Activated T-cell treated with anti-CD3 and anti-CD28 coated beads, Interleukin-2, amount 50 U/mL, for 72 hours (primary cell): ENCODE data around the gene ARL15. TPM values are rescaled to one million over a fixed set of nuclear protein-coding genes. Genes with fewer than 3 reads are reported as not detected.

Source experiments
- ATAC-seq, 2 donors: fragments of 150-1000 bp; cut with Tn5 transposase; replicated peaks in 1 of 2; 2 replicates each; pipeline ENCODE4 v1.10.0; 2021; ENCODE audit warnings: moderate library complexity in 2 of 2, mild to moderate bottlenecking in 1 of 2
- DNase-seq, 2 donors: peaks; one replicate each; pipeline ENCODE4 v3.0.0; 2021 to 2022; ENCODE audit warnings: mixed read lengths in 1 of 2
- H3K27ac Mint-ChIP-seq: one replicate; pipeline ENCODE4 v1.8.0; 2022; ENCODE audit warnings: mild to moderate bottlenecking, moderate library complexity, mixed read lengths
- H3K27me3 Mint-ChIP-seq: one replicate; pipeline ENCODE4 v1.8.0; 2022; ENCODE audit warnings: low read depth, mixed read lengths
- H3K36me3 Mint-ChIP-seq, 2 donors: one replicate each; pipeline ENCODE4 v1.8.0; 2022; ENCODE audit warnings: mixed read lengths in 2 of 2, mild to moderate bottlenecking in 1 of 2; ENCODE audit not compliant: insufficient read depth in 2 of 2
- H3K4me1 Mint-ChIP-seq: one replicate; pipeline ENCODE4 v1.8.0; 2022; ENCODE audit warnings: low read depth, mixed read lengths
- H3K4me3 Mint-ChIP-seq, 2 donors: one replicate each; pipeline ENCODE4 v1.8.0; 2022; ENCODE audit warnings: mild to moderate bottlenecking in 2 of 2, mixed read lengths in 2 of 2, moderate library complexity in 2 of 2
- H3K9me3 Mint-ChIP-seq, 2 donors: one replicate each; pipeline ENCODE4 v1.8.0; 2022; ENCODE audit warnings: mixed read lengths in 2 of 2
- total RNA-seq, 2 donors: library from RNA; stranded (reverse); gene quantifications; one replicate each; pipeline ENCODE4 v1.2.3, GENCODE V29; 2022

The ARL15 gene
- total RNA-seq, 2 donors from 2014 or later, result 7.8 to 8.3 TPM

GRCh38 chr5:54289769-54290168 lies 20.6 kb downstream of the ARL15 start:
- H3K9me3 Mint-ChIP-seq, result peaks cover 0 to 5% of the 10 kb centered on the region in 2 donors
- H3K27ac Mint-ChIP-seq, result no peak overlapping the region
- DNase-seq, result no peak
- H3K4me1 Mint-ChIP-seq, result peaks cover 12% of the 10 kb centered on the region
- H3K36me3 Mint-ChIP-seq, result peaks cover 0 to 1% of the 10 kb centered on the region in 2 donors
- ATAC-seq, result no peak
- H3K4me3 Mint-ChIP-seq, result no peak overlapping the region
- no peaks in the 10 kb centered on the region for H3K27me3 Mint-ChIP-seq

GRCh38 chr5:54288568-54289217 lies 21.7 kb downstream of the ARL15 start:
- no peaks in the 10 kb centered on the region for H3K27me3 Mint-ChIP-seq
- no peak overlapping the region for H3K4me3 Mint-ChIP-seq
- no peak overlapping the region for H3K27ac Mint-ChIP-seq
- no peak for ATAC-seq
- peaks cover 0 to 5% of the 10 kb centered on the region in 2 donors for H3K9me3 Mint-ChIP-seq
- peaks cover 0 to 1% of the 10 kb centered on the region in 2 donors for H3K36me3 Mint-ChIP-seq
- H3K4me1 Mint-ChIP-seq, result peaks cover 5% of the 10 kb centered on the region
- no peak for DNase-seq

DNA sequence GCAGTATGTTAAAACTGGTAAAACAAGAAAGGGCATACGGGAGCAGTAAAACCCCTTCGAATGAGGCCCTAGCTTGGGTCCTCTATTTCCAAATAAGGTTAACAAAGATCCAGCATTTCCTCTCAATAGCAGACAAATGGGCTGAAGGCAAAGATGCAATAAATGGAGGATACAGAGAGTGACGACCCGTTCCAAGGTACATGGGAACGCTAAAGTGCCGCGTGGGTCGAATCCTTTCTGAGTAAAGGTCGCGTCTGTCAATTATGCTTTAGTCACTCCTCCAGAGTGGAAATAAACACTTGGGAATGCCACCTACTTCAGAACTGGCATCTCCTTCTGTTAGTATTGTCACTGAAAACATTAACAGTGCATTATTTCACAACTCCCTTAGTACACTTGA lies 24.7 kb downstream of the ARL15 start:
- peaks cover 0 to 5% of the 10 kb centered on the region in 2 donors for H3K9me3 Mint-ChIP-seq
- no peaks in the 10 kb centered on the region for H3K27me3 Mint-ChIP-seq
- no peak overlapping the region for H3K27ac Mint-ChIP-seq
- DNase-seq, result no peak
- ATAC-seq, result no peak
- peaks cover 4% of the 10 kb centered on the region for H3K4me1 Mint-ChIP-seq
- H3K36me3 Mint-ChIP-seq, result peaks cover 1% of the 10 kb centered on the region in 2 donors
- no peak overlapping the region for H3K4me3 Mint-ChIP-seq

DNA sequence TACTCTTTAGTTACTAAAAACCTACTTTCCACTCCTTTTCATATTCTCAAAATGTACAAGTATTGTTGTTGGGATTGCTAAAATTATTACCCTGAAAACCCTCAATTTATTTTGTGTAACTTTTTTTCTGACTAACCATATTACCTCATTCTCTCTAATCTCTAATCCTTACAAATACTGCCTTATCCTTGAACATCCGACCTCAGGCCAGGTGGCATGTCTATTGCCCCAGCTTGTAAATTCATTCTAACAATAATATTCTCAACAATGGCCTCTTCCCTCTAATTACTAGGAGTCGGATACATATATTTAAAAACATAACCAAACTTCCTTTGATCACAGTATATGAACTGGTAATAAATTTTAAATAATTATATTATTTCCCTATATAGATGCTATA lies 25.8 kb downstream of the ARL15 start:
- Mint-ChIP-seq H3K9me3 (peaks cover 0 to 5% of the 10 kb centered on the region in 2 donors), H3K27ac (no peak overlapping the region), H3K27me3 (no peaks in the 10 kb centered on the region), H3K4me3 (no peak overlapping the region), H3K4me1 (no peaks in the 10 kb centered on the region), H3K36me3 (peaks cover 2 to 3% of the 10 kb centered on the region in 2 donors)
- no peak for ATAC-seq
- no peak for DNase-seq

- Mint-ChIP-seq H3K4me3 (no peak overlapping the region), H3K27ac (no peak overlapping the region), H3K27me3 (no peaks in the 10 kb centered on the region), H3K9me3 (peaks cover 0 to 3% of the 10 kb centered on the region in 2 donors), H3K4me1 (no peaks in the 10 kb centered on the region), H3K36me3 (peaks cover 2 to 3% of the 10 kb centered on the region in 2 donors)
- no peak for DNase-seq
- ATAC-seq, result no peak
Observed at GRCh38 chr5:54282876-54283275, 27.5 kb downstream of the ARL15 start.

DNA sequence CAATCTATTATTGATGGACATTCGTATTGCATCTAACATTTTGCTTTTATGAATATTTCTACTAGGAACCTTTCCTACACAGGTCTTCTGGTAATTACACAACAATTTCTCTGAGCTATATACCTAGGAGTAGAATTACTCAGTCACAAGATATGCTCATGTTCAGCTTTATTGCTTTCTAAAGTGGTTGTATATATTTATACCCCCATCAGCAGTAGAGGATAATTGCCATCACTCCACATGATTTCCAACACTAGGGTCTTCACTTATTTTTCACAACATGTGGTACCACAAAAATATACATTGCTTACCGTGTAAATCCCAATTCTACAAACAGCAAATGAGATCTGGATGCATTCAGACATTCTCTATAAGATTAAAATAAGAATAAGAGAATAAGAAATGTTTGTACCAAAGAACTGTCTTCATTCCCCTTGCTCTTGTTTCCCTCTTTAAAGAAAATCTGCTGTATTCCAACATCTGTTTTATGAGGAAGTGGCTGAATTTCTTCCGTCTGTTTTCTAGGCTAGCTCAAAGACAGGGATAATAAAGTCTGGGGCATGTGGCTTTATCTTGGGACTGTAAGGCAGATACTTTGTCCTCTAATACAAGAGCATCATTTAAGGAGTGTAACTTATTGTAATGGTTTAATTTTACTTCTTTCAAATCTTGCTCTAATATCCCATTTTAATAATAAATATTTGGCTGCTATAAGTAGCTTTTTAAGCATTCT lies 28.2 kb downstream of the ARL15 start:
- H3K4me3 Mint-ChIP-seq, result no peak overlapping the region
- no peak for DNase-seq
- H3K27ac Mint-ChIP-seq, result no peak overlapping the region
- peaks cover 0 to under 1% of the 10 kb centered on the region in 2 donors for H3K9me3 Mint-ChIP-seq
- ATAC-seq, result no peak
- H3K27me3 Mint-ChIP-seq, result no peaks in the 10 kb centered on the region
- no peaks in the 10 kb centered on the region for H3K4me1 Mint-ChIP-seq
- peaks cover 2 to 3% of the 10 kb centered on the region in 2 donors for H3K36me3 Mint-ChIP-seq

DNA sequence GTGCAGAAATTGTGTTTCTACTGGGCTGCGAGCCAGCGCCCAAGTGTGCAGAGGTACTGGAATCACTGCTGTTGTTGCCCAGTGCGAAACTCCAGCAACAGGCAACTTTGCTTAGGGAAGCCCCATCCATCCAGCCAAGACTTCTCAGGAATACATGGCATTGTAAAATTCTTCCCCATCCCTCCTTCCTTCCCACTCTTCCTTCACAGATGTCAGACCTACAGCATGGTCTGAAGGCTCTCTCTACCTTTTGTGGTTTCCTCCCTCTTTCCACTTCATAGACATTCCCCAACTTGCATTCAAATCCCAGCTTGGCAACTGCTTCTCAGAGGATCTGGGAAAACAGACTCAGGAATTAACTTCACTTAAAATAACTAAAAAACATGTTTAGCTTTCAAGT lies 30.4 kb downstream of the ARL15 start:
- Mint-ChIP-seq H3K27ac (peak overlapping the region; percentile 55), H3K4me3 (no peak overlapping the region), H3K9me3 (no peaks in the 10 kb centered on the region), H3K4me1 (peaks cover 4% of the 10 kb centered on the region), H3K27me3 (no peaks in the 10 kb centered on the region), H3K36me3 (peaks cover 2% of the 10 kb centered on the region in 2 donors)
- ATAC-seq (no peak), DNase-seq (no peak)

DNA sequence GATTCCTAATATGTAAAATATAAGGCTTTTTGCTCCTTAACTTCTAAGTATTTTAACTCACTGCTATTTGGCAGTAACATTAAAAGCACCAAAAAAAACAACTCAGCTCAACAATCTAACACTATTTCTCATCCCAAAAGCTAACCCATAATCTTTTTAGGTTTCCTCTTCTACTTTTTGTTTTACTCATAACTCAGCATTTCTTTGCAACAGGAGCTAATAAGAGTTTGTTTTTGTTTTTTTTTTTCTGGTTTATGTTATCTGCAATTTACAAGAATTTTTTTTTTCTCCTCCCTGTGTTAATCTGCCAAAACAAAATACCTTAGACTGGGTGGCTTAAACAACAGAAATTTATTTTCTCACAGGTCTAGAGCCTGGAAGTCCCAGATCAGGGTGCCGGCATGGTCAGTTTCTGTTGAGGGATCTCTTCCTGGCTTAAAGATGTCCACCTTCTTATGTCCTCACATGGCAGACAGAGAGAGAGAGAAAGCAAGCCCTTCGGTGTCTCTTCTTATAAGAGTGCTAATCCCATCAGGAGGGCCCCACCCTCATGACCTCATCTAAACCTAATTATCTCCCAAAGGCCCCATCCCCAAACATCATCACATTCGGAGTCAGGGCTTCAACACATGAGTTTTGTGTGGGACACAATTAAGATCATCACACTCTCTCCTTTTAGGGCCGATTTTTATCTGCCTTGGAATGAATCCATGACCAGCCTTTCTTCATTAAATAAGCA lies 31.2 kb downstream of the ARL15 start:
- H3K27ac Mint-ChIP-seq, result no peak overlapping the region
- peaks cover 4% of the 10 kb centered on the region for H3K4me1 Mint-ChIP-seq
- peaks cover 2% of the 10 kb centered on the region in 2 donors for H3K36me3 Mint-ChIP-seq
- ATAC-seq (no peak), DNase-seq (no peak)
- no peaks in the 10 kb centered on the region for H3K27me3 Mint-ChIP-seq
- no peaks in the 10 kb centered on the region for H3K9me3 Mint-ChIP-seq
- H3K4me3 Mint-ChIP-seq, result no peak overlapping the region

- H3K27ac Mint-ChIP-seq, result no peak overlapping the region
- peaks cover 12% of the 10 kb centered on the region for H3K4me1 Mint-ChIP-seq
- no peak overlapping the region for H3K4me3 Mint-ChIP-seq
- no peaks in the 10 kb centered on the region for H3K9me3 Mint-ChIP-seq
- ATAC-seq (no peak), DNase-seq (no peak)
- no peaks in the 10 kb centered on the region for H3K27me3 Mint-ChIP-seq
- H3K36me3 Mint-ChIP-seq, result peaks cover 2% of the 10 kb centered on the region in 2 donors
Observed at GRCh38 chr5:54278036-54278830, 32.1 kb downstream of the ARL15 start.

GRCh38 chr5:54276048-54276447 lies 34.3 kb downstream of the ARL15 start:
- H3K27me3 Mint-ChIP-seq, result no peaks in the 10 kb centered on the region
- no peak overlapping the region for H3K27ac Mint-ChIP-seq
- no peak overlapping the region for H3K4me3 Mint-ChIP-seq
- DNase-seq, result no peak
- no peak for ATAC-seq
- H3K36me3 Mint-ChIP-seq, result peaks cover 2% of the 10 kb centered on the region in 2 donors
- H3K4me1 Mint-ChIP-seq, result peaks cover 12% of the 10 kb centered on the region
- no peaks in the 10 kb centered on the region for H3K9me3 Mint-ChIP-seq

DNA sequence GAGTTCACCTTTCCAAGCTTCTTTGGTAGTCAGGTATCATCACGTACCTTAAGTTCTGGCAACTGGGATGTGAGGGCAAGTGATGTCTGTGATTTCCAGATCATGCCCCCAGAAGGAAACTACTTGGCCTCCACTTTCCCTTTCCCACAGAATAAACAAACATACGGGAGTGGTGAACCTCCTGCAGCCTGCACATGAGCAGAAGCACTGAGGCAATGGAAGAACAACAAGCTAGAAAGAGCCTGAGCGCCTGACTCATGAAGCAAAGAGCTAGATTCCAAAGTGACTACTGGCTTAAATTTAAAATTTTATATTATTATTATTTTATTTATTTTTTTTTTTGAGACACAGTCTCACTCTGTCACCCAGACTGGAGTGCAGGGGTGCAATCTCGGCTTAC lies 35.0 kb downstream of the ARL15 start:
- ATAC-seq (no peak), DNase-seq (no peak)
- no peak overlapping the region for H3K4me3 Mint-ChIP-seq
- H3K27ac Mint-ChIP-seq, result no peak overlapping the region
- peaks cover 0 to 2% of the 10 kb centered on the region in 2 donors for H3K36me3 Mint-ChIP-seq
- peaks cover 12% of the 10 kb centered on the region for H3K4me1 Mint-ChIP-seq
- no peaks in the 10 kb centered on the region for H3K9me3 Mint-ChIP-seq
- H3K27me3 Mint-ChIP-seq, result no peaks in the 10 kb centered on the region

- ATAC-seq (no peak), DNase-seq (no peak)
- no peaks in the 10 kb centered on the region for H3K27me3 Mint-ChIP-seq
- H3K4me3 Mint-ChIP-seq, result no peak overlapping the region
- no peaks in the 10 kb centered on the region for H3K9me3 Mint-ChIP-seq
- no peaks in the 10 kb centered on the region for H3K36me3 Mint-ChIP-seq
- H3K27ac Mint-ChIP-seq, result no peak overlapping the region
- peaks cover 12% of the 10 kb centered on the region for H3K4me1 Mint-ChIP-seq
Observed at GRCh38 chr5:54274944-54275343, 35.4 kb downstream of the ARL15 start.
